Measurements from ENCODE around the gene TOP2B. TPM values are rescaled to one million over a fixed set of nuclear protein-coding genes. Genes with fewer than 3 reads are reported as not detected.

Gene TOP2B
- total RNA-seq, 1 donor from 2014 or later, result 200 TPM

DNA sequence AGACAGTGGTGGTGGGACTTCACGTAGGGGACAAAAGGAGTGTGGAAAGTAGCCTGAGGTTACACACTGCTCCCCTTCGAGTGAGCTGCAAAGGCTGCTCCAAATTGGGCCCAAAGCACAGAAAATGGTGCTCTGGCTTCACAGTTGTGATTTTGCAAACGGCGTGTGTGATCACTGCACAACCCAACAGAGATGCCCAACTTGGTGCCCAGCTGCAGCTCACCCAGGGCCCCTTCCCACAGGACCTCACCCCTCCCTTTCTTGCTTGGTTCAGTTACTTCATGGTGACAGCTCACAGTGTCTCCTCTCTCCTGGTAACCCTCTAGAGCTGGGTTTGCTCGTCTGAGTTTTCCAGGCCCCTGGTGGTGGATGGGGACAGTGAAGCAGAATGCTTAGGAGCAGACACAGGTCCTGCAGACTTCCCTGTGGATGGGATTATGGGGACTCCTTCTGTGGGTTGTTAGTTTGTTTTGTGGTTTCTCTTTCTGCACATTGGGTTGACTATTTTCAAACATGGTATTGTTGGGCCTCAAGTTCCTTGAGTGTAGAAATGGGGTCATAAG lies 98.3 kb downstream of the TOP2B start:
- no peak for DNase-seq (ENCODE audit: low spot score, unreplicated experiment)
- H3K4me3 Mint-ChIP-seq (ENCODE audit: low read depth), result no peak overlapping the region

DNA sequence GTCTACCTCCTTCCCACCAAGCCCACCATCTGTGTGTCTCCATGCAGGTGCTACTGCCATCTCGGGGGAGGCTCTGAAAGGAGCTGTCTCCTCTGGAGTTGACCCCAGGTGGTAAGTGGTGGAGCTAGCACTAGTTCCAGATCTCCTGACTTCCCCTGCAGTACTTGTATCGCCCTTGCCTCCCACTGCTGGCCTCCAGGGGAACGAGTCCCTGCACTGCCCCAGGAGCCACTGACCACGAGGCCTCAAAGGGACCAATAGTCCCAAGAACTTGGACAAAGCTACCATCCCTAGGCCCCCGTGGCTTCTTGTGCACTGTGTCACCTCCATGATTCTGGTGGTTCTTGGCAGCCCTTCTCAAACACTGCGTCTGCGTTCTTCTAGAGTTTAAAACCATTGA lies 98.9 kb downstream of the TOP2B start:
- DNase-seq (ENCODE audit: low spot score, unreplicated experiment), result no peak
- TF ChIP-seq, protein P1, sequence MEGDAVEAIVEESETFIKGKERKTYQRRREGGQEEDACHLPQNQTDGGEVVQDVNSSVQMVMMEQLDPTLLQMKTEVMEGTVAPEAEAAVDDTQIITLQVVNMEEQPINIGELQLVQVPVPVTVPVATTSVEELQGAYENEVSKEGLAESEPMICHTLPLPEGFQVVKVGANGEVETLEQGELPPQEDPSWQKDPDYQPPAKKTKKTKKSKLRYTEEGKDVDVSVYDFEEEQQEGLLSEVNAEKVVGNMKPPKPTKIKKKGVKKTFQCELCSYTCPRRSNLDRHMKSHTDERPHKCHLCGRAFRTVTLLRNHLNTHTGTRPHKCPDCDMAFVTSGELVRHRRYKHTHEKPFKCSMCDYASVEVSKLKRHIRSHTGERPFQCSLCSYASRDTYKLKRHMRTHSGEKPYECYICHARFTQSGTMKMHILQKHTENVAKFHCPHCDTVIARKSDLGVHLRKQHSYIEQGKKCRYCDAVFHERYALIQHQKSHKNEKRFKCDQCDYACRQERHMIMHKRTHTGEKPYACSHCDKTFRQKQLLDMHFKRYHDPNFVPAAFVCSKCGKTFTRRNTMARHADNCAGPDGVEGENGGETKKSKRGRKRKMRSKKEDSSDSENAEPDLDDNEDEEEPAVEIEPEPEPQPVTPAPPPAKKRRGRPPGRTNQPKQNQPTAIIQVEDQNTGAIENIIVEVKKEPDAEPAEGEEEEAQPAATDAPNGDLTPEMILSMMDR (IDR thresholded peaks at IDR 0.05; ENCODE audit: unreplicated experiment), result no peak

More for the DNA sequence above, 98.3 kb downstream of the TOP2B start:
- no peaks in the 10 kb centered on the region for H3K4me1 Mint-ChIP-seq (ENCODE audit: low read depth)
- no peaks in the 10 kb centered on the region for H3K27me3 Mint-ChIP-seq
- TF ChIP-seq, protein P1 (IDR thresholded peaks at IDR 0.05; ENCODE audit: unreplicated experiment), result peak; percentile 32
- peaks cover 9% of the 10 kb centered on the region for H3K36me3 Mint-ChIP-seq (ENCODE audit: insufficient read depth)
- peak overlapping the region; percentile 42 for H3K27ac Mint-ChIP-seq
- no peaks in the 10 kb centered on the region for H3K9me3 Mint-ChIP-seq (ENCODE audit: low read depth)

DNA sequence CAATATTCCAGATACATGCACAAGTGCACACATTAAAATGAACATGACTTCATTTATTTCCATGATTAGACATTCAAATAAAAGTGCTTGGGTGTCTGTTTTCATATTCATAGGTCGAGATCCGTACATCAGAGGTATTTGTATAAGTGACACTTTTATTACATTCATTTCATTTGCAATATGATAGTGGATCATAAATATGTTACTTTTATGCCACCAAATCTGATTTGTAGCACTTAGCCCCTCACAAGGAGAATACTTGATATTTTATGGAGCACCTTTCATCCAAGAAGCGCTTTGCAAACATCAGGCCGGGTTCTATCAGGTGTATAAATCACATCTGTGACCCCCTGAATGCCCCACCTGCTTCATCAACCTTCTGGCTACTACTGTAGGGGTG lies 100.6 kb downstream of the TOP2B start:
- no peak overlapping the region for H3K27ac Mint-ChIP-seq
- TF ChIP-seq, protein P1 (IDR thresholded peaks at IDR 0.05; ENCODE audit: unreplicated experiment), result no peak
- no peak overlapping the region for H3K4me3 Mint-ChIP-seq (ENCODE audit: low read depth)
- no peak for DNase-seq (ENCODE audit: low spot score, unreplicated experiment)
- peaks cover 5% of the 10 kb centered on the region for H3K36me3 Mint-ChIP-seq (ENCODE audit: insufficient read depth)
- H3K4me1 Mint-ChIP-seq (ENCODE audit: low read depth), result no peaks in the 10 kb centered on the region
- no peaks in the 10 kb centered on the region for H3K27me3 Mint-ChIP-seq
- no peaks in the 10 kb centered on the region for H3K9me3 Mint-ChIP-seq (ENCODE audit: low read depth)

More for the DNA sequence above, 98.9 kb downstream of the TOP2B start:
- Mint-ChIP-seq H3K27me3 (no peaks in the 10 kb centered on the region), H3K4me1 (ENCODE audit: low read depth) (no peaks in the 10 kb centered on the region), H3K9me3 (ENCODE audit: low read depth) (no peaks in the 10 kb centered on the region), H3K27ac (no peak overlapping the region), H3K36me3 (ENCODE audit: insufficient read depth) (peaks cover 9% of the 10 kb centered on the region), H3K4me3 (ENCODE audit: low read depth) (no peak overlapping the region)

DNA sequence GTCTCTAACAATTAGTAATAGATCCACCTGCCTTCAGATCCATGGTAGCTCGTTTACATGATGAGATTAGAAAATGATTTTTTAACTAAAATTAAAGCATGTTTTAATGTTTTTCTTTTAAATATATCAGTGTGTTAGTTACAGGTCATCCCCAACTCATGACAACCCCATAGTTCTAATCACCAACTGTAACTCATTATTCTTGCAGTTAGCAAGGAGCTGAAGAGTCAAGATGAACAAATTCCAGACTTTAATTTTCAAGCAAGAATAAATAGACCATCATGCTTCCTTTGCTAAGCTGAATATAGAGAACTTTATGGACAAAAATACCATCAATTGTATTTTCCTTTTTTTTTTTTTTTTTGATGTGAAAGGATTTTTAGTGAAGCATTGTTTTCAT lies 101.1 kb downstream of the TOP2B start:
- TF ChIP-seq, protein P1 (IDR thresholded peaks at IDR 0.05; ENCODE audit: unreplicated experiment), result no peak
- no peak for DNase-seq (ENCODE audit: low spot score, unreplicated experiment)
- H3K4me3 Mint-ChIP-seq (ENCODE audit: low read depth), result no peak overlapping the region
- H3K27me3 Mint-ChIP-seq, result no peaks in the 10 kb centered on the region
- no peak overlapping the region for H3K27ac Mint-ChIP-seq
- H3K9me3 Mint-ChIP-seq (ENCODE audit: low read depth), result no peaks in the 10 kb centered on the region
- no peaks in the 10 kb centered on the region for H3K4me1 Mint-ChIP-seq (ENCODE audit: low read depth)
- H3K36me3 Mint-ChIP-seq (ENCODE audit: insufficient read depth), result peaks cover 5% of the 10 kb centered on the region

DNA sequence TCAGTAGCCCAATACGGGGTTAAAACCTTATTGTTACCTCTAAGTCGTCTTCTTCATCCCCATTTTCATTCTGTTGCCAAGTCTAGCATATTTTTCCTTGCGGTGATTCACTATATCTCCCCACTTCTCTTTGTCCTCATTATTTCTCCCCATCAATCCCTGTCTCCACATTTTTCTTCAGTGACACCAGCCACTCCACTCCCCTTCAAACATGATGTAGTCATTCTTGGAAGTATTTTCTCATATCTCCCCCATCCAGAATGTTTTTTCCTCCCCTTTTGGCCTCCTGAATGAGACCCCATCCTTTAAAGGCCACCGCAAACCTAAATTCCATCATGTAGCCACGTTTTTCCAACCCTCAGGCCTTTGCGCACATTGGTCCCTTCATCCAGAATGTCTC lies 105.9 kb downstream of the TOP2B start:
- H3K27me3 Mint-ChIP-seq, result no peaks in the 10 kb centered on the region

More for the DNA sequence above, 105.9 kb downstream of the TOP2B start:
- Mint-ChIP-seq H3K36me3 (ENCODE audit: insufficient read depth) (peaks cover 5% of the 10 kb centered on the region), H3K4me1 (ENCODE audit: low read depth) (peaks cover 3% of the 10 kb centered on the region), H3K27ac (no peak overlapping the region), H3K4me3 (ENCODE audit: low read depth) (no peak overlapping the region), H3K9me3 (ENCODE audit: low read depth) (no peaks in the 10 kb centered on the region)
- TF ChIP-seq, protein P1 (IDR thresholded peaks at IDR 0.05; ENCODE audit: unreplicated experiment), result no peak
- no peak for DNase-seq (ENCODE audit: low spot score, unreplicated experiment)
